A549 (cell line): Measurements from ENCODE around the gene MRPS31. TPM values are rescaled to one million over a fixed set of nuclear protein-coding genes. Genes with fewer than 3 reads are reported as not detected.

Experiments used
- ATAC-seq, 2 experiments: fragments of 200-7000 bp in 1 of 2; fragments of >200 bp in 1 of 2; cut with Nextera tagmentation in 1 of 2; cut with Tn5 transposase in 1 of 2; 3 replicates each; pipeline versions ENCODE4 v1.8.0 to v1.9.1; 2018 to 2020; ENCODE audit warnings: mild to moderate bottlenecking in 1 of 2, moderate library complexity in 1 of 2
- CTCF ChIA-PET: fragments of 300-600 bp; sonication (Branson Sonifier 250); formaldehyde crosslinking; extraction: SDS; loops from one replicate; lab custom pipeline; 2021; ENCODE audit warnings: antibody characterized with exemption, inconsistent platforms; lab: Yijun Ruan, JAX
- POLR2A ChIA-PET: fragments of 350-600 bp; formaldehyde crosslinking; extraction: SDS; loops from one replicate; lab custom pipeline; 2021; ENCODE audit warnings: antibody characterized with exemption, inconsistent platforms; lab: Yijun Ruan, JAX
- DNase-seq, 2 experiments: peaks; one replicate each; pipeline versions ENCODE4 v3.0.0 to v3.0.0-alpha.2; 2011 to 2016; ENCODE audit warnings: low read depth in 1 of 2, low spot score in 1 of 2
- FAIRE-seq: peaks from 2 replicates; lab custom pipeline; 2011; peaks lifted over from hg19 to GRCh38; lab: Jason Lieb, UNC
- H3K27ac ChIP-seq, 2 experiments: fragments of >200 bp; sonication (Bioruptor Twin); formaldehyde crosslinking; 3 replicates each; pipeline ENCODE4 v1.5.1; 2016 to 2017
- H3K4me1 ChIP-seq: fragments of >200 bp; sonication (Bioruptor Twin); formaldehyde crosslinking; 3 replicates; pipeline ENCODE4 v1.6.1; 2016
- H3K4me2 ChIP-seq: fragments of >200 bp; sonication (Bioruptor Twin); formaldehyde crosslinking; 3 replicates; pipeline ENCODE4 v1.6.1; 2016
- H3K4me3 ChIP-seq: fragments of >200 bp; sonication (Bioruptor Twin); formaldehyde crosslinking; 3 replicates; pipeline ENCODE4 v1.5.1; 2016
- H3K9me3 ChIP-seq: fragments of >200 bp; sonication (Bioruptor Twin); formaldehyde crosslinking; 3 replicates; pipeline ENCODE4 v1.6.1; 2016
- CHD2 ChIP-seq: fragments of 150-350 bp; IDR thresholded peaks from 2 replicates; pipeline ENCODE4 v1.6.1; 2014; ENCODE audit warnings: low read length; ENCODE audit not compliant: partially characterized antibody
- CHD4 ChIP-seq: fragments of 200-600 bp; sonication (generic); IDR thresholded peaks from 2 replicates; pipeline ENCODE4 v1.6.1; 2016; ENCODE audit warnings: antibody characterized with exemption, mild to moderate bottlenecking, borderline replicate concordance
- EHF ChIP-seq: fragments of 250-450 bp; sonication (Bioruptor Pico); IDR thresholded peaks from 2 replicates; pipeline ENCODE4 v1.5.0; 2020; ENCODE audit warnings: mild to moderate bottlenecking
- EHMT2 ChIP-seq: fragments of 200-600 bp; sonication (generic); IDR thresholded peaks from 2 replicates; pipeline ENCODE4 v1.6.1; 2016; ENCODE audit warnings: antibody characterized with exemption, low read depth, mild to moderate bottlenecking, moderate library complexity
- ESRRA ChIP-seq: fragments of 150-350 bp; IDR thresholded peaks from 2 replicates; pipeline ENCODE4 v1.6.1; 2014; ENCODE audit warnings: mild to moderate bottlenecking, low read length, borderline replicate concordance
- GATA3 ChIP-seq: IDR thresholded peaks from 2 replicates; pipeline ENCODE4 v1.6.1; 2012; ENCODE audit warnings: borderline replicate concordance
- HES2 ChIP-seq: fragments of >200 bp; sonication (Bioruptor Twin); formaldehyde crosslinking; IDR thresholded peaks from 2 replicates; pipeline ENCODE4 v1.6.1; 2016
- JUN ChIP-seq, 2 experiments: fragments of >200 bp; sonication (Bioruptor Twin); formaldehyde crosslinking; IDR thresholded peaks; 2 replicates in 1 of 2; 3 replicates in 1 of 2; pipeline ENCODE4 v1.6.1; 2016 to 2017
- JUNB ChIP-seq: fragments of >200 bp; sonication (Bioruptor Twin); formaldehyde crosslinking; IDR thresholded peaks from 2 replicates; pipeline ENCODE4 v1.6.1; 2016
- KDM5A ChIP-seq: fragments of 200-600 bp; sonication (generic); IDR thresholded peaks from 2 replicates; pipeline ENCODE4 v1.6.1; 2016; ENCODE audit warnings: antibody characterized with exemption, mild to moderate bottlenecking
- POLR2A ChIP-seq: IDR thresholded peaks from 2 replicates; pipeline ENCODE4 v1.6.1; 2012; ENCODE audit warnings: mild to moderate bottlenecking, low read length
- RCOR1 ChIP-seq: fragments of 150-350 bp; IDR thresholded peaks from 2 replicates; pipeline ENCODE4 v1.6.1; 2014; ENCODE audit warnings: antibody characterized with exemption, low read length, low read depth
- RFX5 ChIP-seq: fragments of 450-650 bp; IDR thresholded peaks from 2 replicates; pipeline ENCODE4 v1.7.1; 2014; ENCODE audit warnings: antibody characterized with exemption, mild to moderate bottlenecking, moderate library complexity
- RNF2 ChIP-seq: fragments of 200-600 bp; sonication (generic); IDR thresholded peaks from 2 replicates; pipeline ENCODE4 v1.6.1; 2016; ENCODE audit warnings: low read depth, mild to moderate bottlenecking, antibody characterized with exemption, moderate library complexity, borderline replicate concordance
- SMC3 ChIP-seq: fragments of >200 bp; sonication (Bioruptor Twin); formaldehyde crosslinking; IDR thresholded peaks from 3 replicates; pipeline ENCODE4 v1.6.1; 2018; ENCODE audit warnings: inconsistent platforms
- TFCP2L1 ChIP-seq: fragments of 250-450 bp; sonication (Bioruptor Pico); IDR thresholded peaks from 2 replicates; pipeline ENCODE4 v1.5.0; 2021; ENCODE audit warnings: mild to moderate bottlenecking
- ZC3H11A ChIP-seq: fragments of 450-650 bp; IDR thresholded peaks from 2 replicates; pipeline ENCODE4 v1.6.1; 2014; ENCODE audit warnings: antibody characterized with exemption, mild to moderate bottlenecking
- ZSCAN20 ChIP-seq: fragments of 250-450 bp; sonication (Bioruptor Pico); IDR thresholded peaks from 2 replicates; pipeline ENCODE4 v1.8.0; 2022; ENCODE audit warnings: mild to moderate bottlenecking, moderate library complexity
- WGBS: methylation state at CpG from one replicate; pipeline ENCODE4 v1.1.6; 2017; ENCODE audit errors: missing lambda C conversion rate; 5-methylcytosine and 5-hydroxymethylcytosine counted together
- polyA plus RNA-seq, 4 experiments: library from polyadenylated mRNA; depleted of rRNA in 3 of 4; stranded (reverse); fragments of >200 nt; fragmentation: RNase III in 1 of 4; extraction: RNeasy Plus Mini Kit Qiagen cat#74134 plus additional on column Dnase treatment in 1 of 4; gene quantifications; 2 replicates in 3 of 4; 3 replicates in 1 of 4; pipeline ENCODE4 v1.2.3, GENCODE V29; 2011 to 2017
- TF ChIP-seq, protein P1 (sequence below): fragments of 250-450 bp; sonication (Bioruptor Pico); IDR thresholded peaks from 2 replicates; pipeline ENCODE4 v1.5.0; 2020; ENCODE audit warnings: low read depth, mild to moderate bottlenecking, moderate library complexity
- TF ChIP-seq, protein P2 (sequence below): fragments of >200 bp; sonication (Bioruptor Twin); formaldehyde crosslinking; IDR thresholded peaks from 3 replicates; pipeline ENCODE4 v1.6.1; 2016
- TF ChIP-seq, protein P3 (sequence below): fragments of >200 bp; sonication (Bioruptor Twin); formaldehyde crosslinking; IDR thresholded peaks from 3 replicates; pipeline ENCODE4 v1.5.1; 2016
- TF ChIP-seq, protein P4 (sequence below): fragments of 250-450 bp; sonication (Bioruptor Pico); IDR thresholded peaks from 2 replicates; pipeline ENCODE4 v1.5.0; 2021; ENCODE audit warnings: mild to moderate bottlenecking, moderate library complexity, borderline replicate concordance

Gene MRPS31
- polyA plus RNA-seq, 2 of the 4 experiments (the other 2 are of a cell fraction) = 14.2 to 30.3 TPM

GRCh38 chr13:40764587-40765403, 6.2 kb downstream of the MRPS31 start:
- DNase-seq (no peak), FAIRE-seq (no peak), ATAC-seq (no peak)
- Histone ChIP-seq H3K27ac (no peak overlapping the region), H3K4me3 (no peak overlapping the region), H3K4me2 (no peak overlapping the region), H3K9me3 (no peaks in the 10 kb centered on the region), H3K4me1 (peaks cover 3% of the 10 kb centered on the region; the same call in 1 of the 3 replicates)
- ChIA-PET POLR2A (no interaction called here), CTCF (interaction anchor here (1.1 kb wide), 1 partner anchor 12 kb away, joined by 3 read pairs; no protein-coding TSS in a partner anchor)
- WGBS = 80% methylated on average over 3 of the region's 3 CpGs
- no peak for TF ChIP-seq ZSCAN20 (CRISPR knock-in tag)
- TF ChIP-seq, protein P1, sequence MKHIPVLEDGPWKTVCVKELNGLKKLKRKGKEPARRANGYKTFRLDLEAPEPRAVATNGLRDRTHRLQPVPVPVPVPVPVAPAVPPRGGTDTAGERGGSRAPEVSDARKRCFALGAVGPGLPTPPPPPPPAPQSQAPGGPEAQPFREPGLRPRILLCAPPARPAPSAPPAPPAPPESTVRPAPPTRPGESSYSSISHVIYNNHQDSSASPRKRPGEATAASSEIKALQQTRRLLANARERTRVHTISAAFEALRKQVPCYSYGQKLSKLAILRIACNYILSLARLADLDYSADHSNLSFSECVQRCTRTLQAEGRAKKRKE (CRISPR knock-in tag) = no peak

DNA sequence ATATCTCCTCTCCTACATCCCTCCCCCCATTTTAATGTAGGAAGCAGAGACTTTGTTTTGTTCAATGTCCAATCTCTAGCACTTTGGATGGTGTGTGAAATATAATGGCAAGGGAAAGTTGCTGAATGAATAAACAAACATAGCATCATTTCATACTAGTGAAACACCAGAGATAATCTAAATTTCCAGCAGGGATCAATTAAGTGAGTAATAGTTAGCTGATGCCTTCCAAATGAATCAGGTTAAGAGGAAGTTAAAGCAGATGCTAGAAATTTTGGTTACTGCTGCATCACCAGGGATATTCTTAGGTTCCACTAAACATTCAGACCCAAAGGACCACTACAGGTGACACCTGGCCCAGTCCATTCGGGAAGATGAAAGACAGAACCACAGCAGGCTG, 8.1 kb downstream of the MRPS31 start:
- ChIA-PET POLR2A (no interaction called here), CTCF (interaction anchor here (0.8 kb wide), 1 partner anchor 15 kb away, joined by 3 read pairs; no protein-coding TSS in a partner anchor)
- 70% methylated on average over 1 of the region's 1 CpG for WGBS
- no peak overlapping the region for H3K4me2 ChIP-seq
- H3K4me3 ChIP-seq = no peak overlapping the region
- H3K9me3 ChIP-seq = no peaks in the 10 kb centered on the region
- no peaks in the 10 kb centered on the region for H3K4me1 ChIP-seq
- FAIRE-seq (no peak), ATAC-seq (no peak), DNase-seq (no peak)
- no peak overlapping the region for H3K27ac ChIP-seq
- TF ChIP-seq, protein P2, sequence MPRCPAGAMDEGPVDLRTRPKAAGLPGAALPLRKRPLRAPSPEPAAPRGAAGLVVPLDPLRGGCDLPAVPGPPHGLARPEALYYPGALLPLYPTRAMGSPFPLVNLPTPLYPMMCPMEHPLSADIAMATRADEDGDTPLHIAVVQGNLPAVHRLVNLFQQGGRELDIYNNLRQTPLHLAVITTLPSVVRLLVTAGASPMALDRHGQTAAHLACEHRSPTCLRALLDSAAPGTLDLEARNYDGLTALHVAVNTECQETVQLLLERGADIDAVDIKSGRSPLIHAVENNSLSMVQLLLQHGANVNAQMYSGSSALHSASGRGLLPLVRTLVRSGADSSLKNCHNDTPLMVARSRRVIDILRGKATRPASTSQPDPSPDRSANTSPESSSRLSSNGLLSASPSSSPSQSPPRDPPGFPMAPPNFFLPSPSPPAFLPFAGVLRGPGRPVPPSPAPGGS = no peak
- TF ChIP-seq RNF2 = no peak

DNA sequence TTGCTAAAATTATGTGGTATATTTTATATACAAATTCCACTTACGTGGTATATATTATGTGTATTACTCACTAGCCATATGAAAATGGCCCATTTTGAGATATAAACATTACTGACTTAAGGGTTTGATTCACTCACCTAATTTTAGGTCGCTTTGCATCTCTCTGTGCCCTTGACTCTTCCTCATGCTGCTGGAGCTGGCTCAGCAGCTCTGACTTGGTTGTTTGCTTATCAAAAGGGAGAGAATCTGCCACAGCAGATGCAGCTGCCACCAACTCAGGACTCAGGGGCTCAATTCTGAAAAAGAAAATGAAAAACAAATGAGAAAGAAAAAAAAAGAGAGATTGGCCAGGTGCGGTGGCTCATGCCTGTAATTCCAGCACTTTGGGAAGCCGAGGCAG, 12.2 kb downstream of the MRPS31 start:
- TF ChIP-seq EHF (CRISPR knock-in tag) = no peak
- TF ChIP-seq, protein P3, sequence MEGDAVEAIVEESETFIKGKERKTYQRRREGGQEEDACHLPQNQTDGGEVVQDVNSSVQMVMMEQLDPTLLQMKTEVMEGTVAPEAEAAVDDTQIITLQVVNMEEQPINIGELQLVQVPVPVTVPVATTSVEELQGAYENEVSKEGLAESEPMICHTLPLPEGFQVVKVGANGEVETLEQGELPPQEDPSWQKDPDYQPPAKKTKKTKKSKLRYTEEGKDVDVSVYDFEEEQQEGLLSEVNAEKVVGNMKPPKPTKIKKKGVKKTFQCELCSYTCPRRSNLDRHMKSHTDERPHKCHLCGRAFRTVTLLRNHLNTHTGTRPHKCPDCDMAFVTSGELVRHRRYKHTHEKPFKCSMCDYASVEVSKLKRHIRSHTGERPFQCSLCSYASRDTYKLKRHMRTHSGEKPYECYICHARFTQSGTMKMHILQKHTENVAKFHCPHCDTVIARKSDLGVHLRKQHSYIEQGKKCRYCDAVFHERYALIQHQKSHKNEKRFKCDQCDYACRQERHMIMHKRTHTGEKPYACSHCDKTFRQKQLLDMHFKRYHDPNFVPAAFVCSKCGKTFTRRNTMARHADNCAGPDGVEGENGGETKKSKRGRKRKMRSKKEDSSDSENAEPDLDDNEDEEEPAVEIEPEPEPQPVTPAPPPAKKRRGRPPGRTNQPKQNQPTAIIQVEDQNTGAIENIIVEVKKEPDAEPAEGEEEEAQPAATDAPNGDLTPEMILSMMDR = no peak
- no peak for TF ChIP-seq CHD2
- TF ChIP-seq TFCP2L1 (CRISPR knock-in tag) = no peak
- TF ChIP-seq ESRRA = no peak
- no peak for TF ChIP-seq JUNB
- no peak for TF ChIP-seq ZC3H11A
- H3K9me3 ChIP-seq = no peaks in the 10 kb centered on the region
- no peak overlapping the region for H3K27ac ChIP-seq
- no peak overlapping the region for H3K4me2 ChIP-seq
- ChIA-PET POLR2A (no interaction called here), CTCF (no interaction called here)
- no peak overlapping the region for H3K4me3 ChIP-seq
- ATAC-seq (no peak), DNase-seq (no peak), FAIRE-seq (no peak)
- H3K4me1 ChIP-seq = no peaks in the 10 kb centered on the region
- 89% methylated on average over 4 of the region's 4 CpGs for WGBS

DNA sequence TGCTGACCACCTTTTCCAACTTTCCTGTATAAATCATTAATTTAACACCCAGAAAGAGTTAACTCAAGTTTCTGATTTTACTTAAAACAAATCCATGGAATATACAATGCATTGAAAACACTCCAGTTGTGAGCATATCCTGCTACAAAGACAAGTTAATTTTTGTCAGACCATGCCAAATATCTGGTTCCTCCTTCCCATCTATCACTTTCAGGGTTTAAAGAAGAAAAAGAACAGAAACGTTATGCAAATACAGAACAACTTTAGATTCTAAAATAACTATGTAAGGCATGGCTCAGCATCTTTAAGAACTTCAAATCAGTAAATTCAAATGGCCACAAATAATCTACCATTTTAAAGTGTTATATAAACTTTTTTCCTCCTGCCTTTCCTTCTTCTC, 14.9 kb downstream of the MRPS31 start:
- WGBS = 81% methylated on average over 1 of the region's 1 CpG
- no peak overlapping the region for H3K27ac ChIP-seq
- H3K4me2 ChIP-seq = no peak overlapping the region
- H3K9me3 ChIP-seq = no peaks in the 10 kb centered on the region
- ChIA-PET POLR2A (no interaction called here), CTCF (no interaction called here)
- ATAC-seq (no peak), FAIRE-seq (no peak), DNase-seq (no peak)
- H3K4me1 ChIP-seq = no peaks in the 10 kb centered on the region
- H3K4me3 ChIP-seq = no peak overlapping the region
- TF ChIP-seq RFX5 (no peak), CHD4 (no peak), SMC3 (no peak), GATA3 (no peak), HES2 (no peak), EHMT2 (no peak), POLR2A (no peak), RCOR1 (no peak), KDM5A (no peak), JUN (IDR thresholded peaks at IDR 0.05) (no peak)
- TF ChIP-seq, protein P3 = no peak
- TF ChIP-seq, protein P4, sequence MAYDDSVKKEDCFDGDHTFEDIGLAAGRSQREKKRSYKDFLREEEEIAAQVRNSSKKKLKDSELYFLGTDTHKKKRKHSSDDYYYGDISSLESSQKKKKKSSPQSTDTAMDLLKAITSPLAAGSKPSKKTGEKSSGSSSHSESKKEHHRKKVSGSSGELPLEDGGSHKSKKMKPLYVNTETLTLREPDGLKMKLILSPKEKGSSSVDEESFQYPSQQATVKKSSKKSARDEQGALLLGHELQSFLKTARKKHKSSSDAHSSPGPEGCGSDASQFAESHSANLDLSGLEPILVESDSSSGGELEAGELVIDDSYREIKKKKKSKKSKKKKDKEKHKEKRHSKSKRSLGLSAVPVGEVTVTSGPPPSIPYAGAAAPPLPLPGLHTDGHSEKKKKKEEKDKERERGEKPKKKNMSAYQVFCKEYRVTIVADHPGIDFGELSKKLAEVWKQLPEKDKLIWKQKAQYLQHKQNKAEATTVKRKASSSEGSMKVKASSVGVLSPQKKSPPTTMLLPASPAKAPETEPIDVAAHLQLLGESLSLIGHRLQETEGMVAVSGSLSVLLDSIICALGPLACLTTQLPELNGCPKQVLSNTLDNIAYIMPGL (CRISPR knock-in tag) = no peak
